NCI-H460 (cell line): ENCODE data around the gene MAGEC3. TPM values are rescaled to one million over a fixed set of nuclear protein-coding genes. Genes with fewer than 3 reads are reported as not detected.
"Not testable (repeated sequence)": the region's sequence is repeated elsewhere in the genome, so short reads cannot be mapped to it uniquely, and the experiment has no call there.

Source experiments
- DNase-seq: peaks from one replicate; pipeline ENCODE4 v3.0.0-alpha.2; 2016; ENCODE audit warnings: low read depth; ENCODE audit errors: extremely low read depth
- polyA plus RNA-seq: library from polyadenylated mRNA; depleted of rRNA; stranded (reverse); fragments of >200 nt; gene quantifications from 2 replicates; pipeline ENCODE4 v1.2.3, GENCODE V29; 2014; cell fraction: nucleus; rRNA removed
- total RNA-seq: library from RNA; depleted of rRNA; stranded (reverse); fragments of >200 nt; shearing (Covaris generic); gene quantifications from 2 replicates; pipeline ENCODE4 v1.2.3, GENCODE V29; 2014; rRNA removed

The MAGEC3 gene, protein sequence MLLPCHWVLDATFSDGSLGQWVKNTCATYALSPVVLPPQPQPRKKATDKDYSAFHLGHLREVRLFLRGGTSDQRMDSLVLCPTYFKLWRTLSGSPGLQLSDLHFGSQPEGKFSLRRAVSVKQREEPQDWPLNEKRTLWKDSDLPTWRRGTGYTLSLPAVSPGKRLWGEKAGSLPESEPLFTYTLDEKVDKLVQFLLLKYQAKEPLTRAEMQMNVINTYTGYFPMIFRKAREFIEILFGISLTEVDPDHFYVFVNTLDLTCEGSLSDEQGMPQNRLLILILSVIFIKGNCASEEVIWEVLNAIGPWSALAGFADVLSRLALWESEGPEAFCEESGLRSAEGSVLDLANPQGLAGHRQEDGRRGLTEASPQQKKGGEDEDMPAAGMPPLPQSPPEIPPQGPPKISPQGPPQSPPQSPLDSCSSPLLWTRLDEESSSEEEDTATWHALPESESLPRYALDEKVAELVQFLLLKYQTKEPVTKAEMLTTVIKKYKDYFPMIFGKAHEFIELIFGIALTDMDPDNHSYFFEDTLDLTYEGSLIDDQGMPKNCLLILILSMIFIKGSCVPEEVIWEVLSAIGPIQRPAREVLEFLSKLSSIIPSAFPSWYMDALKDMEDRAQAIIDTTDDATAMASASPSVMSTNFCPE
- total RNA-seq: not detected in 2 replicates
- not detected in 2 replicates for polyA plus RNA-seq

DNA sequence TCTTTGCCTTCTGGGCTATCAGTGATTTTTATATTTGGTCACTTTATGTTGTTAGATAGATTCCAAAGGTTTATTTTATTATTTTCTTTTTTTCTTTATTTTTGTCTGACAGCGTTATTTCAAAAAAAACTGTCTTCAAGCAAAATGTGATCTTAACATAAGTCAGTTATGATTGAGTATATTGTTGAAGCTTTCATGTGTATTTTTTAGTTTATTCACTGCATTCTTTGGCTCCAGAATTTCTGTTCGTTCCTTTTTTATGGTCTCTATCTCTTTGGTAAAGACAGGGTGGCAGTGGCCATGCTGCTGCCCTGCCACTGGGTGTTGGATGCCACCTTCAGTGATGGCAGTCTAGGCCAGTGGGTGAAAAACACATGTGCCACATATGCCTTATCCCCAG lies at the start of gene MAGEC3:
TSS of gene MAGEC3 (plus strand) at position 301 of the 400 bp plus-strand sequence. CDS start at position 301, 0 bp downstream.
- DNase-seq: no peak

DNA sequence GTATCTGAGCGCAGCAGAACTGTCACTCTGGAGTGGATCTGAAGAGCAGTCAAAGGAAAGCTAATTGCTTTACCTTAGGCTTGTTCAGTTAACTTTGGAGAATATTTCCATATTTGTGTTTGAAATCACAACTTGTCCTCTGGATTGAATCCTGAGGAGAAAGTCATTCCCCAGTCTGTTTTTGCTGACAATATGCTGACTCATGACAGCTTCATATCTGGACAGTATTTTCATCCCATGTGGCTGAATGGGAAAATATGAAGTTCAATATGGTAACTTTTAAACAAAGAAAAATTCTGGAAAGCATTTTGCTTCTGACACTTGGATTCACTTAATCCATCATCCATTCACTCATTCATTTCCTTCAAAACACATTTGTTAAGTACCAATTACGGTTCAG lies 46.3 kb upstream of the MAGEC3 start:
- peak; percentile 1 for DNase-seq

DNA sequence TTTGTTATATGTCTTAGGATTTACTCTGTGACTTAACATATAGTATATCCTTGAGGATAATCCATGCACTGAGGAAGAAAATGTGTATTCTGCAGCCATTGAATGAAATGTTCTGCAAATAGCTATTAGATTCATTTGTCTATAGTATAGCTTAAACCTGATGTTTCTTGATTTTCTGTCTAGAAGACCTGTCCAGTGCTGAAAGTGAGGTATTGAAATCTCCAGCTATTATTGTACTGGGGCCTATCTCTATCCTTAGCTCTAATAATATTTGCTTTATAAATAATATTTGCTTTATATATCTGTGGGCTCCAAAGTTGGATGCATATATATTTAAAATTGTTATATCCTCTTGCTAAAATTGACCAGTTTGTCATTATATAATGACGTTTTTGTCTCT lies 26.7 kb upstream of the MAGEC3 start:
- no peak for DNase-seq

DNA sequence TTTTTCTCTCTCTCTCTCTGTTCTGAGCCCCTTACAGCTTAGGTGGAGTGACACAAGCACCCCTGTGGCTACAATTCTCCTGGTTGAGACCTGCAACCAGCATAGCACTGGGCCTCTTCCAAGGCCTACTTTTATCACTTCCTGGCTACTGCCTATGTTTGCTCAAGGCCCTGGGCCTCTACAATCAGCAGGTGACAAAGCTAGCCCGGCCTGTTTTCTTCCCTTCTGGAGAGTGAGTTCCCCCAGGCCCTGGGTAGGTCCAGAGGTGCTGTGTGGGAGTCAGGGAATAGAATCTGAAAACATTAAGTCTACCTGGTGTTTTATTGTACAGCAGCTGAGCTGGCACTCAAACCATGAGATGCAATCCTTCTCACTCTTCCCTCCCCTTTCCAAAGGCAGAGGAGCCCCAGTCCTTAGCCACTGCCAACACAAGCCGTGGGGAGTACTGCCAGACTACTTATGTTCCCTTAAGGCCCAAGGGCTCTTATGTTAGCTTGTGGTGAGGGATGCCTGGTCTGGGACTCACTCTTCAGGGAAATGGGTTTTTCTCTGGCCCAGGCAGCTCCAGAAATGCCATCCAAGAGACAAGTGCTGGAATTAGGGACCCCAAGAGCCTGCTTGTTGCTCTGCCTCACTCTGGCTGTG lies 23.8 kb upstream of the MAGEC3 start:
- no peak for DNase-seq

DNA sequence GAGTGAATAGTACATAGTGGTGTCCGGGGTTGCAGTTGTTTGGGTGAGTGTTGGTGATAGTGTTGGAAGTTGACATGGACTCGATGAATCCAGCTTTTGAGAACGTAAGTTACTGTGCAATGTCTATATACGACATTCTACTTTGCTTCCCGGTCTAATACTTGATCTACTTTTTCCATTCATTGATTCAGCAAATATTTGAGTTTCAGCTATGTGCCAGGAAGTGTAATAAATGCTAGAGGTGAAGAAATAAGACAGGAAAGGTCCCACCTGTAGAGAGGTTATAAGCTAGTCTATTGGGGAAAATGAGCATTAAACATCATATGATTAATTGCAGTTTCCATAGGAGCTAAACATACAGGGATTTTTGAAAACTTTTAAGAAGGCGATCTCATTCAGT lies 22.2 kb upstream of the MAGEC3 start:
- no peak for DNase-seq

DNA sequence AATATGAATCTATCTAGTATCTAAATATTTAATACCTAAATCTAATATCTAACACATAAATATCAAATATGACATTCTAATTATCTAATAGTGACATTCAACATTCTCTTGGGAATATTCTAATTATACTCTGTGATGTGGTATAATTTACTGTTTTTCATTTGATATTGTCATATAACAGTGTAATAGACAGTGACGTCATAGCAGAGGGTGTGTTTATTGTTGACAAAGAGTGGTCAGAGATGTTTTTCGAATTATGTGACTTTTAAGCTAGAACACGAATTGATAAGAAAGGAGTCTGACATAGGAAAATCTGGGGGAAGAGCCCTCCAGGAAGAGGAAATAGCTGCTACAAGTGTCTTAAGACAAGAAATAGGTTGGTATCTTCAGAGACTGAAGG lies 5.9 kb upstream of the MAGEC3 start:
- no peak for DNase-seq

DNA sequence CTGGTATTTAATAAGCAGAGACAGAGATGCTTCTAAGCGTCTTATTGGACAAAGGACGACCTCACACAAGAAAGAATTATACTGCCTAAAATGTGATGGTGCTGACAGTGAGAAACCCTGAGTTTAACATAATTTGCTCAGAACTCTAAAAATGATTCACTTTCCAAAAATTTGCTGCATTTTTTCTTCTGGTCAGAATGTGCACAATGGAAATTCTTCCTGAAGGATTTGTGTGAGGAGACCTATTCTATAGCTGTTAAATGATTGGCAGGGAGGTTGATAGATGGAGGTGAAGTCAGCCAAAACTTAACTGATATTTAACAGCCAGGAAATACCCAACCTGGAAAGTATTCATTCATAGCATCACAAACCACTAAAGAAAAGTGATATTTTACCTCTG lies 1.7 kb downstream of the MAGEC3 start:
- DNase-seq: no peak

DNA sequence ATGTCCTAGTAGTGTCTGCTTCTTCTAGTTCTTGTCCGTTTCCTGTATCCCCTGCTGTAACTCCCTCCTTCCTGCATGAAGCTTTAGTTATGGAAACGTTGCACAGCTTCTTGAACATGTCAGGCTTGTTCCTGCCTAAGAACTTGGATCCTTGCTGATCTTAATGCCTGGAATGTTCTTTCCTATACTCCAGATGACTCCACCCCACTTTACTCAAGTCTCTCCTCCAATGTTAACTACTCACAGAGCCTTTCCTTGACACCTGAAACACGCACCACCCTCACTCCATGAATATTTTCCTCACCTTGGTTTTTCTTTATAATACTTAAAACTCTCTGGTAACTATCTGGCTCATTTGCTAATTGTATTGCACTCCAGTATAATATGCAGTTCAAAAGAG lies 19.4 kb downstream of the MAGEC3 start:
- no peak for DNase-seq

DNA sequence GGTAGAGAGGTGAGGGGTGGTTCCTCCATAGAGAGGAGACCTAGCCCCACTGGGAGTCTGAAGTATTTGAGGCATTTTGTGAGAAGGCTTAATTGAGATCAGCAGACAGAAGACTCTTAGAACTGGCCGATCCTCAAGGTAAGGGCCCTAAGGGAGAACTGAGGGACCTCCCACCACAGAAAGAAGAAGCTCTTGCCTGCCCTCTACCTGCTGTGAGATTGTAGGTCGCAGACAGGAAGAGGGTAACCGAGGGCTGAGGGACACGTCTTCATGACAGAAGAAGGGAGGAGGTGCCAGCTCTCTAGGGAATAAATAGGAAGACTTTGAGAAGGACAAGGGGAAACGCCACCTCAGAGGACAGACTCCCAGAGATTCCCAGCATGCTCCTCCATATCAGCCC lies 41.5 kb downstream of the MAGEC3 start:
- DNase-seq: no peak

DNA sequence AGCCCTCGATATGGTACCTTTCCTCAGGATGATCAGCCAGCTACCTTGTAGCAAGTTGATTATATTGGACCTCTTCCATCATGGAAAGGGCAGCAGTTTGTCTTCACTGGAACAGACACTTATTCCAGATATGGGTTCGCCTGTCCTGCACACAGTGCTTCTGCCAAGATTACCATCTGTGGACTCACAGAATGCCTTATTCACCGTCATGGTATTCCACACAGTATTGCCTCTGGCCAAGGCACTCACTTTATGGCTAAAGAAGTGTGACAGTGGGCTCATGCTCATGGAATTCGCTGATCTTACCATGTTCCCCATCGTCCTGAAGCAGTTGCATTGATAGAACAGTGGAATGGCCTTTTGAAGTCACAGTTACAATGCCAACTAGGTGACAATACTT lies 50.7 kb downstream of the MAGEC3 start:
- not testable (repeated sequence) for DNase-seq

DNA sequence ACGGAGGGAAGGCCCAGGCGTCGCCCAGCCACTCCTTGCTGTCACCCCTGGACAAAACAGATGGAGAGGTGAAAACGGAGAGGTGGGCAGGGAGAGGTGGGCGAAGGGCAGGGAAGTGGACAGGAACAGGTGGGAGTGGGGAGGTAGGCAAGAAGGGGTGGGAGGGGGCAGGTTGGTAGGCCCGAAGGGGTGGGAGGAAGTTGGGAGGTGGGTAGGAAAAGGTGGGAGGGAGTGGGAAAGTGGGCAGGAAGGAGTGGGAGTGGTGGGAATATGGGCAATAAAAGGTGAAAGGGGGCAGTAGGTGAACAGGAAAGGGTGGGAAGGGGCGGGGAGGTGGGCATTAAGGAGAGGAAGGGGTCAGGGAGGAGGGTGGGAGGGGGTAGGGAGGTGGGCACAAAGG lies 56.6 kb downstream of the MAGEC3 start:
- DNase-seq: no peak

DNA sequence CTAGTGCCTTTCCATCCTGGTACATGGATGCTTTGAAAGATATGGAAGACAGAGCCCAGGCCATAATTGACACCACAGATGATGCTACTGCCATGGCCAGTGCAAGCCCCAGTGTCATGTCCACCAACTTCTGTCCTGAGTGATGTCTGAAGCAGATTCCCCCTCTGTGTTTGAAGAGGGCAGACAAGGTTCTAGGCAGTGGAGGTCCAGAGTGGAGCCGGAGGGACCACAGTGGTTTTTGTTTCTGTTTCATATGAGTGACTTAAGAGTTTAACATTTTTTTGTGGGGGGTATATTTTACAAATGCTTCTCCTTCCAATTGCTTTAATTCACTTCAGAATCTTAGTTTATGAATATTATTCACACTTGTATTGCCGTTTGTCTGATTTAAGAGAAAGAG lies 59.6 kb downstream of the MAGEC3 start:
- DNase-seq: no peak

DNA sequence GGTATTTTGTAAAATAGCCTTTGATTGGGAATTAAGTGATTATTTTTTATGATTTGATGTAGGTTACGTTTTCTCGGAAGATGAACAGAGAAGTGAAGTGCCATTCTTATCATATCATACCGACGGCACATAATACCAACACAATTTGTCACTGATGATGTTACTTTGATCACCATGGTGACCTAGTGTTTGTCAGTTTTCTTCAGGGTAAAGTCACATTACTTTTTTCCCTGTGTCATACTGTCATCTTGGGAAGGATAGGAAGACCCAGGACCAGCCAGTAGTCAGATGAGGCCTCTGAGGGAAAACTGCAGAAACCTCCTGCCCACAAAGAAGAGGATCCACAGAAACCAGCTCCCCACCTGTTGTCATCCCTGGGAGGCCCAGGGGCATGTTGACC lies 64.2 kb downstream of the MAGEC3 start:
- DNase-seq: no peak

DNA sequence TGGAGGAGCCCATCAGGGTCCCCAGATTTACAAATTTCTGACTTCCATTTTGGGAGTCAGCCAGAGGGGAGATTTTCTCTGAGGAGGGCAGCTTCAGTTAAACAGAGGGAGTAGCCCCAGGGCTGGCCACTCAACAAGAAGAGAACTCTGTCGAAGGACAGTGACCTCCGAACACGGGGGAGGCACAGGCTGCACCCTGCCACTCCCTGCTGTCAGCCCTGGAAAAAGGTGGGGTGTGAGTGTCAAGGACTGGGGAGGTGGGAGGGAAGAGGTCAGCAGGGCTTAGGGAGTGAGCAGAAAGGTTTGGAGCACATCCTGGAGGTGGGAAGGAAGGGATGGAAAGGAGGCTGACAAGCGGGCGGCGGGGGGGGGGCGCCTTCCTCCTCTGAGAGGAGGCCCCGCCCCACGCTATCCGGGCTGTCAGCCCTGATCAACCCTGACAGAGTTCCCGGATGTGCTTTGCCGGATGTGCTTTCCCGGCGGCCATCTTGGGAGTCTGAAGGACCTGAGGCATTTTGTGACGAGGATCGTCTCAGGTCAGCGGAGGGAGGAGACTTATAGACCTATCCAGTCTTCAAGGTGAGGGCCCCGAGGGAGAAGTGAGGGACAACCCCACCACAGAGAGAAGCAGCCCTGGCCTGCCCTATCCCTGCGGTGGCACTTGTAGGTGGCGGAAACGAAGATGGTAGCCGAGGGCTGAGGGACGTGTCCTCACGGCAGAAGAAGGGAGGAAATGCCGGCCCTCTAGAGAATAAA lies 65.5 kb downstream of the MAGEC3 start, which contains the start of gene MAGEC1:
TSS of gene MAGEC1 (plus strand) at position 495 of the 756 bp plus-strand sequence. CDS start 1,179 bp downstream, outside the sequence.
- no peak for DNase-seq

DNA sequence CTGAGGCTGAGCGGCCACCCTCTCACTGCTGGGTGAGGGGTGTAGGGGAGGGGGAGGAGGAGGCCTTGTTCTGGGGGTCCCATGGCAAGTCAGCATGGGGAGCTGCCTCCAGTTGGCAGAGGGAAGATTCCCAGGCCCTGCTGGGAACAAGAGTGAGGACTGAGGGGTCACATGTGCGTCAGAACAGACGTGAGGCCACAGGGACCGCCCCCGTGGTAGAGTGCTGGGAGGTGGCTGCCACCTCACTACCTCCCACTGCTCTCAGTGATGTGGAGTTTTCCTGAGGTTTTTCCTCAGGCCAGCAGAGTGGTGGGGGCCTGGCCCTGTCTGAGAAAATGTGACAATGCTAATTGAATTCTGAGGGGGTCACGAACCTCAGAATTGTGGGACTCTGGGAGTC lies 66.1 kb downstream of the MAGEC3 start:
- no peak for DNase-seq

DNA sequence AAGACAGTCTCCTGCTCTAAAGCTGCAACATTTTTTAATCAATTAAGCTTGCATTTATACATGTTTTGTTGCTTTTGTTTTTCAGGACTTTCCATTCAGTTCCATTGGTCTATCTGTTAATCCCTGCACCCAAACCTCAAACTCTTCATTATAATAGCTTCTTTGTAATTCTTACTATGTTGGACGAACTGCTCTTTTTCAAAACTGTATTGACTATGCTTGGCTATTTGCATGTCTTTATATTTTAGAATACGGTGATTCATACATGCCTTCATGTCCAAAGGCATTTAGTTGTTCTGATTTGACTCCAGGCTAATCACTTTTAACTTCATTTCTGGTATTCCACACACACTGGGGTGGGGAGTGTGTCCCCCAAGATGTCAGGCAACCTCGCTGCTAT lies 79.7 kb downstream of the MAGEC3 start:
- DNase-seq: no peak

DNA sequence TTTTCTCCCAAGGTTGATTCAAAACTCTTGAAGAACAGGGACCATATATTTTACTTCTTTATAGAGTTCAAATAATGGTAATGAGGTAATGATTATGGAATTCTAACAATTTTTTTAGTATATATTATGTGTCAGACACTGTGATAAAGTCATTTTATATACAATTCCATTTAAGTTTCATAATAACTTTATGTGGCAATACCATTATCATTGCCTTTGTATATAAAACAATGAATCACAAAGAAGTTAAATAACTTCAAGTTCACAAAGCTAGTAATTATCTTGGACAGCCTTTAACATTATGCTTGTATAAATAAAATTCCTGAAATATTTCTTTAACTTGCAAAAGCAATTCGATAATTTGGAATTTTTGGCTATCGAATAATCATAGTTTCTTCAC lies 86.2 kb downstream of the MAGEC3 start:
- no peak for DNase-seq

DNA sequence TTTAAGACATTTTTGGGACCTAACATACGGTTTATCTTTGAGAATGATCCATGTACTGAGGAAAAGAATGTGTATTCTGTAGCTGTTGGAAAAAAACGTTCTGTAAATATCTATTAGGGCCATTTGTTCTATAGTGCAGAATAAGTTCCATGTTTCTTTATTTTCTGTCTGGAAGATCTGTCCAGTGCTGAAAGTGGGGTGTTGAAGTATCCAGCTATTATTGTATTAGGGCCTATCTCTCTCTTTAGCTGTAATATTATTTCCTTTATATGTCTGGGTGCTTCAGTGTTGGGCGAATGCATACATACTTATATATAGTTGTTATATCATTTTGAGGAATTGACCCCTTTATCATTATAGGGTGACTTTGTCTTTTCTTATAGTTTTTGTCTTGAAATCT lies 90.3 kb downstream of the MAGEC3 start:
- no peak for DNase-seq

DNA sequence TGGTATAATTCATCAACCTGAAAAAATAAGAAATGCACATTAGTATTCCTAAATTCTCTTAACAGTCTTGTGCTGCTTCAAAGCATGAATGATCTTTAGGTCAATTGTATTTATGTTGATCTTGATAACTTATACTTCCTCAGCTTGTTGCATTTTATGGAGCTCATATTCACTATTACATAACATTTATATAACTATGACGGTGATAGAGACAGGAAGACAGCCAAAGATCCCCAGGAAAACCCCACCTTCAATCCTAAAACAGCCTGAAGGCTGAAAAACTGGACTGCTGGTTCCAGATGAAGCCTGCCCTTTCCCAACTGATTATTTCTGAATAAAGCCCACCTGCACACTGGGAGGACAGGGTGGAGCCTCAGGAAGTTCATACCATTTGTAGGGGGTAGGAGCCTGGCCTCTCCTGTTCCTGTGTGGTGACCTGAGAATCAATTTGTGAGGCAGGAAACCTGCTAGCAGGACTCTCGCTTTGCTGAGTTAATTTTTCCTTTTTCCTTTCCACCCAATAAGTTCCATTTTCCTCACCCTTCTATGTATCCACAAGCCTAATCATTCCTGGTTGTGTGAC lies 96.0 kb downstream of the MAGEC3 start:
- DNase-seq: no peak

DNA sequence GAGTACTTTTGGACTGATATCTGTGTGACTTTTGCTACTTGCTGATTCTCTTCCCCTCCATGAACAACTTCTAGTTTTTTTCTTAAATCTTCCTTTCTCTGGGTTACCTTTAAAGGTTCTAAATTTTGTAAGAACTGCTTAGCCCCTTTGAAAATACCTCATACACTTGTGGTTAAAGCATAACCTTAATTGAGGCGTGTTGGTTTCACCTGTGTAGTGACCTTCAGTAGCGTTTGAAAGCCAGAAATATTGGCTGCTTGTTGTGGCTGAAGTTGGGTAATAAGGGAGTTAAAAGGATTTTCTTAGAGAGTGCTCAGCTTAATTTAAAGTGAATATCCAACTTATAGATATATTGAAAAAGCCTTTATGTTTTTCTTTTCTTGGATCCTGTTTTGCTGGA lies 97.5 kb downstream of the MAGEC3 start:
- no peak for DNase-seq
